ENCODE measurements around the gene MAT2A. TPM values are rescaled to one million over a fixed set of nuclear protein-coding genes. Genes with fewer than 3 reads are reported as not detected.

MAT2A gene
- total RNA-seq, 4 donors from 2014 or later, result 139 to 164 (median 145) TPM

GRCh38 chr2:85585781-85586105, 46.8 kb downstream of the MAT2A start:
- WGBS, 2 donors, result 26 to 33% methylated on average over 1 of the region's 1 CpG
- Histone ChIP-seq H3K4me1 (peaks cover 0 to 76% (median 56%) of the 10 kb centered on the region in 4 donors), H3K27me3 (no peaks in the 10 kb centered on the region), H3K4me3 (peak overlapping the region in 2 of 4 donors; percentile 58 to 87), H3K36me3 (no peaks in the 10 kb centered on the region), H3K9me3 (no peaks in the 10 kb centered on the region), H3K27ac (peak overlapping the region; percentile 32 to 95 (median 92))
- DNase-seq (ENCODE audit: low spot score in 2 of 2), result no peak
- no peak for TF ChIP-seq CTCF (IDR thresholded peaks at IDR 0.05)
- peak in 1 of 2 donors; percentile 44 for TF ChIP-seq EP300 (IDR thresholded peaks at IDR 0.05)

GRCh38 chr2:85588236-85588635, 49.3 kb downstream of the MAT2A start:
- TF ChIP-seq POLR2A (IDR thresholded peaks at IDR 0.05) (no peak), EP300 (IDR thresholded peaks at IDR 0.05) (no peak), CTCF (IDR thresholded peaks at IDR 0.05) (no peak)
- Histone ChIP-seq H3K27ac (peak overlapping the region in 3 of 4 donors; percentile 74 to 95 (median 93)), H3K4me3 (no peak overlapping the region), H3K36me3 (no peaks in the 10 kb centered on the region), H3K4me1 (peaks cover 0 to 90% (median 72%) of the 10 kb centered on the region in 4 donors), H3K27me3 (no peaks in the 10 kb centered on the region), H3K9me3 (no peaks in the 10 kb centered on the region)
- no peak for DNase-seq (ENCODE audit: low spot score in 2 of 2)
- WGBS, 2 donors, result 75 to 82% methylated on average over 4 of the region's 4 CpGs

GRCh38 chr2:85588645-85589044, 49.7 kb downstream of the MAT2A start:
- Histone ChIP-seq H3K27me3 (no peaks in the 10 kb centered on the region), H3K4me1 (peaks cover 0 to 89% (median 71%) of the 10 kb centered on the region in 4 donors), H3K4me3 (no peak overlapping the region), H3K36me3 (no peaks in the 10 kb centered on the region), H3K27ac (peak overlapping the region in 3 of 4 donors; percentile 74 to 95 (median 93)), H3K9me3 (no peaks in the 10 kb centered on the region)
- 78 to 81% methylated on average over 4 of the region's 4 CpGs for WGBS, 2 donors
- TF ChIP-seq EP300 (IDR thresholded peaks at IDR 0.05), result no peak
- no peak for TF ChIP-seq CTCF (IDR thresholded peaks at IDR 0.05)
- TF ChIP-seq POLR2A (IDR thresholded peaks at IDR 0.05), result no peak
- DNase-seq (ENCODE audit: low spot score in 2 of 2), result no peak

- Histone ChIP-seq H3K4me1 (peaks cover 0 to 90% (median 68%) of the 10 kb centered on the region in 4 donors), H3K27me3 (no peaks in the 10 kb centered on the region), H3K27ac (peak overlapping the region in 3 of 4 donors; percentile 74 to 95 (median 93)), H3K36me3 (no peaks in the 10 kb centered on the region), H3K4me3 (no peak overlapping the region), H3K9me3 (no peaks in the 10 kb centered on the region)
- no peak for DNase-seq (ENCODE audit: low spot score in 2 of 2)
- TF ChIP-seq POLR2A (IDR thresholded peaks at IDR 0.05) (no peak), CTCF (IDR thresholded peaks at IDR 0.05) (no peak), EP300 (IDR thresholded peaks at IDR 0.05) (no peak)
- 70 to 79% methylated on average over 4 of the region's 4 CpGs for WGBS, 2 donors
Measured at GRCh38 chr2:85589181-85589580, 50.2 kb downstream of the MAT2A start.

- WGBS, 2 donors, result 25 to 29% methylated on average over 7 of the region's 7 CpGs
- H3K9me3 ChIP-seq, result no peaks in the 10 kb centered on the region
- no peak for DNase-seq (ENCODE audit: low spot score in 2 of 2)
- H3K4me1 ChIP-seq, result peaks cover 0 to 91% (median 69%) of the 10 kb centered on the region in 4 donors
- H3K27ac ChIP-seq, result peak overlapping the region; percentile 30 to 95 (median 84)
- TF ChIP-seq POLR2A (IDR thresholded peaks at IDR 0.05) (no peak), CTCF (IDR thresholded peaks at IDR 0.05) (peak in 1 of 5 experiments; percentile 5), EP300 (IDR thresholded peaks at IDR 0.05) (peak in 1 of 2 donors; percentile 50)
- no peaks in the 10 kb centered on the region for H3K27me3 ChIP-seq
- H3K36me3 ChIP-seq, result no peaks in the 10 kb centered on the region
- H3K4me3 ChIP-seq, result no peak overlapping the region
Measured at GRCh38 chr2:85589982-85590791, 51.2 kb downstream of the MAT2A start.

Data from tibial nerve (tissue), 4 donors.